Esophagus squamous epithelium (tissue), 4 donors: ENCODE results near the gene TULP4.

Source experiments
- POLR2A ChIP-seq, 4 donors: fragments of 450-650 bp; IDR thresholded peaks; one replicate each; pipeline ENCODE4 v1.6.1; 2017; ENCODE audit warnings: antibody characterized with exemption in 4 of 4, mild to moderate bottlenecking in 4 of 4, moderate library complexity in 3 of 4
- TF ChIP-seq, protein P1 (sequence below), 6 experiments: fragments of 450-650 bp in 4 of 6; fragments of 200-600 bp in 2 of 6; sonication (generic) in 2 of 6; IDR thresholded peaks; one replicate each; pipeline ENCODE4 v1.5.1; 2016 to 2019; ENCODE audit warnings: antibody characterized with exemption in 6 of 6, mild to moderate bottlenecking in 4 of 6, moderate library complexity in 4 of 6

DNA sequence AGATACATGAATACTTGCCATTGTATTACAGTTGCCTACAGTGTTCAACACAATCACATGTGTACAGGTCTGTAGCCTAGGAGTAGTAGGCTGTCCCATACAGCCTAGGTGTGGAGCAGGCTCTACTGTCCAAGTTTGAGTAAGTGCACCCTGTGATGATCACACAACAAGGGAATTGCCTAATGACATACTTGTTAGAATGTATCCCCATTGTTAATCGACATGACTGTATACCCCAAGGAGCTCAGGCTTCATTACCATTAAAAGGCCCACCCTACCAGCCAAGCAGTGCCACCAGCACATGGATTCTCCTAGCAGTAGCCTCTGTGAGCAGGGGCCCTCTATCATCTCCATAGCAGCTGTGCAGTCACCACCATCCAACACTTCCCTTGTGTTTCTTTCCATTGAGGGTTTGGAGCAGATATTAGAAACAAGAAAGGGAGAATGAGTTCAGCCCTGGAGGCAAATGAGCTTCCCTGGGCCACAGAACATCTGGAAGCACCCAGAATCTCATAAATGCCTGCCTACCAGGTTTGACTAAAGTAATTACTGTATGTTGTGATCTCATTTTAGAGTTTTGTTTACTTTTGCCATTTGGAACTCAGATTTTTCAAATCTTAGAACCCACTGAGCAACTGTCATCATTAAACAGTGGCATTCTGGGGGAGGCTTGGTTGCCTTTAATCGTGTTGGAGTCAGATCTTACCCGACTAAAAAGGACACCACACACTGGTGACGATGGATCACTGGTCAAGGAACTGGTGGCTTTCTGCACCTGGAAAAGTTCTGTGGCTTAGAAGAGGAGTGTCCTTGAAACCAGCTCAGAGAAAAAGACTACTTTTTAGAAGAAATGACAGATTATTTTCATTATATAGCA lies 104.9 kb downstream of the TULP4 start:
- TF ChIP-seq, protein P1, sequence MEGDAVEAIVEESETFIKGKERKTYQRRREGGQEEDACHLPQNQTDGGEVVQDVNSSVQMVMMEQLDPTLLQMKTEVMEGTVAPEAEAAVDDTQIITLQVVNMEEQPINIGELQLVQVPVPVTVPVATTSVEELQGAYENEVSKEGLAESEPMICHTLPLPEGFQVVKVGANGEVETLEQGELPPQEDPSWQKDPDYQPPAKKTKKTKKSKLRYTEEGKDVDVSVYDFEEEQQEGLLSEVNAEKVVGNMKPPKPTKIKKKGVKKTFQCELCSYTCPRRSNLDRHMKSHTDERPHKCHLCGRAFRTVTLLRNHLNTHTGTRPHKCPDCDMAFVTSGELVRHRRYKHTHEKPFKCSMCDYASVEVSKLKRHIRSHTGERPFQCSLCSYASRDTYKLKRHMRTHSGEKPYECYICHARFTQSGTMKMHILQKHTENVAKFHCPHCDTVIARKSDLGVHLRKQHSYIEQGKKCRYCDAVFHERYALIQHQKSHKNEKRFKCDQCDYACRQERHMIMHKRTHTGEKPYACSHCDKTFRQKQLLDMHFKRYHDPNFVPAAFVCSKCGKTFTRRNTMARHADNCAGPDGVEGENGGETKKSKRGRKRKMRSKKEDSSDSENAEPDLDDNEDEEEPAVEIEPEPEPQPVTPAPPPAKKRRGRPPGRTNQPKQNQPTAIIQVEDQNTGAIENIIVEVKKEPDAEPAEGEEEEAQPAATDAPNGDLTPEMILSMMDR (IDR thresholded peaks at IDR 0.05): no peak
- no peak for TF ChIP-seq POLR2A (IDR thresholded peaks at IDR 0.05)
